GM23338 (cell line): ENCODE results near the gene FLYWCH1. TPM values are rescaled to one million over a fixed set of nuclear protein-coding genes. Genes with fewer than 3 reads are reported as not detected.
A peak's percentile ranks its signal among the peaks of the same experiment; 100 is the strongest.

Experiments
- ATAC-seq: fragments of 200-7000 bp; cut with Tn5 transposase; 3 replicates; pipeline ENCODE4 v1.9.1; 2020
- DNase-seq: peaks from one replicate; pipeline ENCODE4 v3.0.0-alpha.2; 2015; ENCODE audit warnings: low spot score
- H2AFZ ChIP-seq: fragments of 200-600 bp; sonication (generic); 2 replicates; pipeline ENCODE4 v1.8.0; 2016; ENCODE audit warnings: antibody characterized with exemption, mild to moderate bottlenecking, moderate library complexity
- H3F3A ChIP-seq: fragments of 200-600 bp; sonication (generic); replicated peaks from 2 replicates; pipeline ENCODE4 v1.8.0; 2017; ENCODE audit warnings: antibody characterized with exemption, mixed run types, low read depth
- H3K27ac ChIP-seq: fragments of 200-600 bp; sonication (generic); 2 replicates; pipeline ENCODE4 v1.6.1; 2016; ENCODE audit warnings: low read depth
- H3K27me3 ChIP-seq: fragments of 200-600 bp; sonication (generic); 2 replicates; pipeline ENCODE4 v1.8.0; 2016; ENCODE audit warnings: mild to moderate bottlenecking, mixed run types, moderate library complexity; ENCODE audit not compliant: insufficient read depth
- H3K36me3 ChIP-seq: fragments of 200-600 bp; sonication (generic); 2 replicates; pipeline ENCODE4 v1.8.0; 2016; ENCODE audit warnings: mild to moderate bottlenecking; ENCODE audit not compliant: insufficient read depth
- H3K4me1 ChIP-seq: fragments of 200-600 bp; sonication (generic); 2 replicates; pipeline ENCODE4 v1.8.0; 2016; ENCODE audit warnings: mild to moderate bottlenecking, moderate library complexity; ENCODE audit not compliant: insufficient read depth
- H3K4me2 ChIP-seq: fragments of 200-600 bp; sonication (generic); 2 replicates; pipeline ENCODE4 v1.7.1; 2017; ENCODE audit warnings: mixed run types
- H3K4me3 ChIP-seq: fragments of 200-600 bp; sonication (generic); 2 replicates; pipeline ENCODE4 v1.6.1; 2016; ENCODE audit warnings: mixed run types
- H3K79me2 ChIP-seq: fragments of 200-600 bp; sonication (generic); replicated peaks from 2 replicates; pipeline ENCODE4 v1.8.0; 2017; ENCODE audit warnings: mild to moderate bottlenecking; ENCODE audit not compliant: insufficient read depth
- H3K9me2 ChIP-seq: fragments of 200-600 bp; sonication (generic); 2 replicates; pipeline ENCODE4 v1.8.0; 2017; ENCODE audit not compliant: insufficient read depth
- H4K20me1 ChIP-seq: fragments of 200-600 bp; sonication (generic); replicated peaks from 2 replicates; pipeline ENCODE4 v1.8.0; 2017; ENCODE audit warnings: mild to moderate bottlenecking; ENCODE audit not compliant: insufficient read depth
- H3K27ac Mint-ChIP-seq: 2 replicates; pipeline ENCODE4 v1.8.0; 2020; ENCODE audit warnings: inconsistent platforms, mild to moderate bottlenecking, moderate library complexity, mixed read lengths
- H3K27me3 Mint-ChIP-seq: 3 replicates; pipeline ENCODE4 v1.8.0; 2022; ENCODE audit warnings: low read depth, mild to moderate bottlenecking, moderate library complexity, mixed read lengths, inconsistent platforms; ENCODE audit not compliant: insufficient read depth, poor library complexity
- H3K36me3 Mint-ChIP-seq: 3 replicates; pipeline ENCODE4 v1.8.0; 2021; ENCODE audit warnings: low read depth, mild to moderate bottlenecking, inconsistent platforms, moderate library complexity, mixed read lengths
- H3K4me1 Mint-ChIP-seq: 3 replicates; pipeline ENCODE4 v1.8.0; 2020; ENCODE audit warnings: mild to moderate bottlenecking, inconsistent platforms, mixed read lengths
- H3K4me3 Mint-ChIP-seq: 3 replicates; pipeline ENCODE4 v1.8.0; 2021; ENCODE audit warnings: moderate library complexity, mild to moderate bottlenecking, inconsistent platforms, mixed read lengths
- H3K9me3 Mint-ChIP-seq: 3 replicates; pipeline ENCODE4 v1.8.0; 2020; ENCODE audit warnings: moderate library complexity, mild to moderate bottlenecking, inconsistent platforms, mixed read lengths
- CREB1 ChIP-seq: fragments of 250-450 bp; sonication (Bioruptor Pico); IDR thresholded peaks from 2 replicates; pipeline ENCODE4 v1.5.0; 2020; ENCODE audit warnings: low read depth, mild to moderate bottlenecking, moderate library complexity
- EZH2phosphoT487 ChIP-seq: fragments of 200-600 bp; sonication (generic); IDR thresholded peaks from one replicate; pipeline ENCODE4 v1.8.1; 2018; ENCODE audit warnings: antibody characterized with exemption; ENCODE audit not compliant: unreplicated experiment
- JUNB ChIP-seq: IDR thresholded peaks from one replicate; pipeline ENCODE4 v1.6.1; 2016; ENCODE audit warnings: antibody characterized with exemption; ENCODE audit not compliant: unreplicated experiment
- POLR2AphosphoS5 ChIP-seq: IDR thresholded peaks from 2 replicates; pipeline ENCODE4 v1.6.1; 2016; ENCODE audit warnings: antibody characterized with exemption, low read depth
- ZNF331 ChIP-seq: fragments of 250-450 bp; sonication (Bioruptor Pico); IDR thresholded peaks from 2 replicates; pipeline ENCODE4 v1.5.0; 2020; ENCODE audit warnings: low read depth, mild to moderate bottlenecking, moderate library complexity
- polyA plus RNA-seq: library from polyadenylated mRNA; unstranded; fragments of >200 nt; fragmentation: Nextera tagmentation; extraction: Ambion mirVana; gene quantifications from 2 replicates; pipeline ENCODE4 v1.2.1, GENCODE V29; 2016
- total RNA-seq: library from RNA; depleted of rRNA; stranded (reverse); fragments of >200 nt; shearing (Covaris generic); gene quantifications from 2 replicates; pipeline ENCODE4 v1.2.3, GENCODE V29; 2014
- TF ChIP-seq, protein P1 (sequence below): IDR thresholded peaks from 2 replicates; pipeline ENCODE4 v1.6.1; 2016; ENCODE audit warnings: antibody characterized with exemption
- TF ChIP-seq, protein P2 (sequence below), 2 experiments: fragments of 200-600 bp in 1 of 2; sonication (generic) in 1 of 2; conservative IDR thresholded peaks; 2 replicates each; pipeline versions ENCODE4 v1.5.1 to v1.6.1; 2016 to 2017; ENCODE audit warnings: antibody characterized with exemption in 2 of 2, low read depth in 2 of 2, mild to moderate bottlenecking in 2 of 2, moderate library complexity in 1 of 2

FLYWCH1 gene
- total and polyA plus RNA-seq, 2 experiments from 2014 or later = 6.0 to 29.3 TPM

DNA sequence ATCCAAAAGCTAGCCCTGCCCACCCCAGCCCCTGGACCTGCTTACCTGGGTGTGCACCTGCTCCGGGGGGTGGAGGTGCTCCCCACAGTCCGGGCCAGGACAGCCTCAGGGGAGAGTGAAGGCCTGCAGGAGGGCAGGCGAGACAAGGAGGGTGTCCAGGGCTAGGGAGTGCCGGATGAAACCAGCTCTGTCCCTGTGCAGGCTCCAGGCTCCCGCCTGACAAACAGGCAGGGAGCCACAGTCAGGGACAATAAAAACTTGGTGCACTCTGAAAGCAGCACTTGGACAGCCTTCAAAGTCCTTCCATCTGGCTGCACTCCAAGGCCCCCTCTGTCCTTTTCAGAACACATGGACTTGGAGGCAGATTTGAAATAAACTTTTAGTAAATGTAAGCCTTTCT is 61.4 kb downstream of the FLYWCH1 start:
- H3K36me3 Mint-ChIP-seq = peaks cover 38% of the 10 kb centered on the region
- no peak overlapping the region for H3K27ac Mint-ChIP-seq
- no peak for DNase-seq
- no peaks in the 10 kb centered on the region for H3K9me3 Mint-ChIP-seq
- Histone ChIP-seq H3K4me1 (peaks cover 6% of the 10 kb centered on the region; the same call in 1 of the 2 replicates), H3K4me3 (no peak overlapping the region), H3K4me2 (no peak overlapping the region), H3K27me3 (peaks cover 6% of the 10 kb centered on the region), H2AFZ (no peak overlapping the region), H3K27ac (no peak overlapping the region), H3K79me2 (no peaks in the 10 kb centered on the region; the same call in 1 of the 2 replicates), H3K36me3 (0 out of 2 replicates have a peak, but pooled peaks cover under 1% of the 10 kb centered on the region), H4K20me1 (peaks cover 19% of the 10 kb centered on the region), H3F3A (peaks cover 25% of the 10 kb centered on the region), H3K9me2 (no peaks in the 10 kb centered on the region)
- H3K27me3 Mint-ChIP-seq = peaks cover 30% of the 10 kb centered on the region
- H3K4me3 Mint-ChIP-seq = no peak overlapping the region
- 0 out of 2 replicates have a peak, but pooled peaks have one; percentile 13 for TF ChIP-seq POLR2AphosphoS5
- no peak for TF ChIP-seq CREB1 (CRISPR knock-in tag)
- H3K4me1 Mint-ChIP-seq = peaks cover 21% of the 10 kb centered on the region
- no peak for ATAC-seq

- Mint-ChIP-seq H3K27me3 (peaks cover 24% of the 10 kb centered on the region), H3K4me1 (peaks cover 15% of the 10 kb centered on the region; the same call in 2 of the 3 replicates), H3K36me3 (peaks cover 37% of the 10 kb centered on the region), H3K9me3 (no peaks in the 10 kb centered on the region), H3K27ac (no peak overlapping the region), H3K4me3 (no peak overlapping the region)
- Histone ChIP-seq H4K20me1 (peaks cover 18% of the 10 kb centered on the region), H3K4me1 (no peaks in the 10 kb centered on the region; the same call in 1 of the 2 replicates), H3K4me2 (no peak overlapping the region), H3K27ac (no peak overlapping the region), H3K9me2 (no peaks in the 10 kb centered on the region), H2AFZ (no peak overlapping the region), H3K27me3 (no peaks in the 10 kb centered on the region), H3K36me3 (0 out of 2 replicates have a peak, but pooled peaks cover 3% of the 10 kb centered on the region), H3K4me3 (no peak overlapping the region), H3K79me2 (peaks cover 2% of the 10 kb centered on the region; the same call in 1 of the 2 replicates), H3F3A (peaks cover 19% of the 10 kb centered on the region)
- TF ChIP-seq CREB1 (CRISPR knock-in tag) (no peak), EZH2phosphoT487 (no peak)
- ATAC-seq (no peak), DNase-seq (no peak)
Observed at GRCh38 chr16:2973605-2974318, 62.0 kb downstream of the FLYWCH1 start.

DNA sequence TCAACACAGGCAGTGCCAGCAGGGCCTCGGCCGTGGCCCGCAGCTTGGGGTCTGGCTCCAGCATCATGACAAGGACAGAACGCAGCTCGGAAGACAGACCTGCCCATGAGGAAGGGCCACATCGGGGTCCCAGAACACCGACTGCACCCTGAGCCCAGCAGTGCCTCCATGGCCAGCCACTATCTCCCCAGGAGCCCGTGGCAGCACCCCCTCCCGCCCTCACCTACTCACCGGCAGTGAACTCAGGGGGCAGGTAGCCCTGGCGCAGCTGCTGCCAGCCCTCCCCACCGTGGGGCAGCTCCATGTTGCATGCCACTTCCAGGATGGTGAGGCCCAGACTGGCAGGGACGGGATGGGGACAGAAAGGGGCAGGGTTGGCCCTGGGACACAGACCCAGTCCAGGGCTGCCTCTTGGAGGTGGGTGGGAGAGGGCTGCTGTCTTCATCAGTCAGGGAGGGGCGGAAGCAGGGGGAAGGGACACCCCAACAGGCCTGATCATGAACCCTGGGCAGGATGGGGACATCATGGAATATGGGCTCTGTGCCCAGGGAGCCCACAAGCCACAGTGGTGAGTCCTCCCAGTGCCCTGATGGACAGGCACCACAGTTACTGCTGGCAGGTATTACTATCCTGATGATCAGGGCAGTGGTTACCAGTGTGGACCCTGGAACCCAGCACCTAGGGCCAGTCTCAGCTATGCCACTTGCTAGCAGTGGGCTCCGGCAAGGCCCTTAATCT is 62.8 kb downstream of the FLYWCH1 start:
- Histone ChIP-seq H3K27ac (no peak overlapping the region), H3K79me2 (peaks cover 9% of the 10 kb centered on the region; the same call in 1 of the 2 replicates), H4K20me1 (peaks cover 18% of the 10 kb centered on the region), H3F3A (peaks cover 19% of the 10 kb centered on the region), H2AFZ (no peak overlapping the region), H3K4me2 (no peak overlapping the region), H3K27me3 (no peaks in the 10 kb centered on the region), H3K9me2 (no peaks in the 10 kb centered on the region), H3K4me3 (no peak overlapping the region), H3K4me1 (no peaks in the 10 kb centered on the region; the same call in 1 of the 2 replicates), H3K36me3 (0 out of 2 replicates have a peak, but pooled peaks cover 3% of the 10 kb centered on the region)
- Mint-ChIP-seq H3K27ac (no peak overlapping the region), H3K36me3 (peaks cover 37% of the 10 kb centered on the region), H3K4me1 (peaks cover 15% of the 10 kb centered on the region; the same call in 2 of the 3 replicates), H3K27me3 (peaks cover 23% of the 10 kb centered on the region), H3K9me3 (no peaks in the 10 kb centered on the region), H3K4me3 (no peak overlapping the region)
- ATAC-seq (no peak), DNase-seq (no peak)
- TF ChIP-seq POLR2AphosphoS5 = no peak
- TF ChIP-seq JUNB = no peak
- TF ChIP-seq ZNF331 (CRISPR knock-in tag) = no peak
- TF ChIP-seq, protein P1, sequence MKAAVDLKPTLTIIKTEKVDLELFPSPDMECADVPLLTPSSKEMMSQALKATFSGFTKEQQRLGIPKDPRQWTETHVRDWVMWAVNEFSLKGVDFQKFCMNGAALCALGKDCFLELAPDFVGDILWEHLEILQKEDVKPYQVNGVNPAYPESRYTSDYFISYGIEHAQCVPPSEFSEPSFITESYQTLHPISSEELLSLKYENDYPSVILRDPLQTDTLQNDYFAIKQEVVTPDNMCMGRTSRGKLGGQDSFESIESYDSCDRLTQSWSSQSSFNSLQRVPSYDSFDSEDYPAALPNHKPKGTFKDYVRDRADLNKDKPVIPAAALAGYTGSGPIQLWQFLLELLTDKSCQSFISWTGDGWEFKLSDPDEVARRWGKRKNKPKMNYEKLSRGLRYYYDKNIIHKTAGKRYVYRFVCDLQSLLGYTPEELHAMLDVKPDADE = no peak
- TF ChIP-seq, protein P2, sequence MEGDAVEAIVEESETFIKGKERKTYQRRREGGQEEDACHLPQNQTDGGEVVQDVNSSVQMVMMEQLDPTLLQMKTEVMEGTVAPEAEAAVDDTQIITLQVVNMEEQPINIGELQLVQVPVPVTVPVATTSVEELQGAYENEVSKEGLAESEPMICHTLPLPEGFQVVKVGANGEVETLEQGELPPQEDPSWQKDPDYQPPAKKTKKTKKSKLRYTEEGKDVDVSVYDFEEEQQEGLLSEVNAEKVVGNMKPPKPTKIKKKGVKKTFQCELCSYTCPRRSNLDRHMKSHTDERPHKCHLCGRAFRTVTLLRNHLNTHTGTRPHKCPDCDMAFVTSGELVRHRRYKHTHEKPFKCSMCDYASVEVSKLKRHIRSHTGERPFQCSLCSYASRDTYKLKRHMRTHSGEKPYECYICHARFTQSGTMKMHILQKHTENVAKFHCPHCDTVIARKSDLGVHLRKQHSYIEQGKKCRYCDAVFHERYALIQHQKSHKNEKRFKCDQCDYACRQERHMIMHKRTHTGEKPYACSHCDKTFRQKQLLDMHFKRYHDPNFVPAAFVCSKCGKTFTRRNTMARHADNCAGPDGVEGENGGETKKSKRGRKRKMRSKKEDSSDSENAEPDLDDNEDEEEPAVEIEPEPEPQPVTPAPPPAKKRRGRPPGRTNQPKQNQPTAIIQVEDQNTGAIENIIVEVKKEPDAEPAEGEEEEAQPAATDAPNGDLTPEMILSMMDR (conservative IDR thresholded peaks at IDR 0.05; ENCODE audit: low read depth in 2 of 2) = no peak
